Activated naive CD8-positive, alpha-beta T cell treated with anti-CD3 and anti-CD28 coated beads, Interleukin-2, amount 50 U/mL, for 24 hours (primary cell): ENCODE measurements around the gene RABGAP1L.
A peak's percentile ranks its signal among the peaks of the same experiment; 100 is the strongest.
"Not testable (repeated sequence)": the region's sequence is repeated elsewhere in the genome, so short reads cannot be mapped to it uniquely, and the experiment has no call there.

ENCODE experiments used
- ATAC-seq: fragments of 150-1000 bp; cut with Tn5 transposase; one replicate; pipeline ENCODE4 v1.10.0; 2021
- DNase-seq: peaks from one replicate; pipeline ENCODE4 v3.0.0; 2021
- H3K27ac Mint-ChIP-seq: one replicate; pipeline ENCODE4 v1.8.0; 2021; ENCODE audit warnings: mild to moderate bottlenecking, mixed read lengths
- H3K27me3 Mint-ChIP-seq: one replicate; pipeline ENCODE4 v1.8.0; 2021; ENCODE audit warnings: mixed read lengths
- H3K36me3 Mint-ChIP-seq: one replicate; pipeline ENCODE4 v1.8.0; 2021; ENCODE audit warnings: low read depth, mixed read lengths
- H3K4me1 Mint-ChIP-seq: one replicate; pipeline ENCODE4 v1.8.0; 2021; ENCODE audit warnings: mixed read lengths
- H3K4me3 Mint-ChIP-seq: one replicate; pipeline ENCODE4 v1.8.0; 2021; ENCODE audit warnings: mild to moderate bottlenecking, moderate library complexity, mixed read lengths
- H3K9me3 Mint-ChIP-seq: one replicate; pipeline ENCODE4 v1.8.0; 2021; ENCODE audit warnings: mixed read lengths

RABGAP1L gene

DNA sequence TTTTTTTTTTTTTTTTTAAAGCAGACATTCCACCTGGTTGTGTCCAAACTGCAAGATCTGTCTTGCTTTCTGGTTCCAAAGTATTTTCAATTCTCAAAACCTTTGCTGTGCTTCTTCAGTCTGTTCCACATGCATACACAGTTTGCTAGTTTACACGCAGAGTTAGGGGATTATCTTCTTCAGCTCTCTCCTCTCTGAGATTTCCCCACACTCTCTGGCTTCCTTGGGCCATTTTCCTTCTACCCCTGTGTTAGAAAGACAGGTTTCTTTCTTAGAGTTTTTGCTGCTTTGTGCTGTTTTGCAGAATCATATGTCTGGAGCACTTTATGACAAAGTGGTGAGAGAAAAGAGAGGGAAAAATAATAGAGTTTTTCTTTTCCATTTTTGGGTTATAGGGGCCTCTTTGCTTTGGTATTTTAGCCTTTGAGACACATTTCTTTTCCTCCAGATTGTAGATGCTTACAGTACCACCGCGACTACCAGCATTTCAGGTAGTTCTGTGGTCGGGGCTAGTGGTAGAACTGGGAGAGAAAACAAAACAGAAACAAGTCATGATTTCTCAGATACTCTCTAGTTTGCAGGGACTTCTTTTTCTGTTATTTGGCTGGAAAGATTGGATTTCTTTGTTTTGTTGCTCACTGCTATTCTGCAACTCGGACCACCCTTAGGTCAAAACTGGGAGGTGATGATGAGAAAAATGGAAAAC lies 66.3 kb downstream of the RABGAP1L start:
- no peak overlapping the region for H3K27ac Mint-ChIP-seq
- peaks cover 17% of the 10 kb centered on the region for H3K4me1 Mint-ChIP-seq
- DNase-seq (no peak), ATAC-seq (no peak)
- H3K4me3 Mint-ChIP-seq: no peak overlapping the region
- H3K27me3 Mint-ChIP-seq: no peaks in the 10 kb centered on the region
- peaks cover 5% of the 10 kb centered on the region for H3K9me3 Mint-ChIP-seq
- peaks cover 49% of the 10 kb centered on the region for H3K36me3 Mint-ChIP-seq

DNA sequence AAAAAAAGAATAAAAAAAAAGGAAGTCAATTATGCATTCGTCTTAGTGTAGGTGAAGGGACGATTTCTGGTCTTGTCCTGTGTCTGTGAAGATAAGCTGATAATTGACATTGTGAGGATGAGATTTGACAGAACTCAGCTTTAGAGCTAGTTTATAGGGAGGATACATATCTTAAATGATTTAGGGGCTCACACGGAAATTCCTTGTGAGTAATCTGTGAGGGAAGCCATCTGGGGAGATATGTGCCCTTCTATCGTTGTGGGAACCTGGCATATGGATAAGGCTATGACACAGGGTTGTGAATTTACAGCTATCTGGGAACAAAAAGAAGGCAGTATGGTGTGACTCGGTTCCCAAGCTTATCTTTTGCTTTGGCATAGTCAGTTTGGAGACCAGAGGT lies 71.1 kb downstream of the RABGAP1L start:
- no peak overlapping the region for H3K27ac Mint-ChIP-seq

DNA sequence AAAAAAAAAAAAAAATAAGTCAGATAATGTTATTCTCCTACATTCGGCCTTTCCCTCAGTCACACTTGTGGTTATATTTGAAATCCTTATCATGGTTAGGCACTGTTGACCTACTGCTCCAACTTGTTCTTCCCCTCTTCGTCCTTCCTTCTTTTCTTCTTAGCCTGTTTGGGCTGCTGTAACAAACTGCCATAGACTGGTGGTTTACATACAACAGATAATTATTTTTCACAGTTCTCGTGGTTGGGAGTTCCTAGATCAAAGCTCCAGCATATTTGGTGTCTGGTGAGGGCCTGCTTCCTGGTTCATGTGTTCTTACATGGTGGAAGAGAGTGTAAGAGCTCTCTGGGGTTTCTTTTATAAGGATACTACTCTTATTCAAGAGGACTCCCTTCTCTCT lies 73.4 kb downstream of the RABGAP1L start:
- peaks cover 30% of the 10 kb centered on the region for H3K36me3 Mint-ChIP-seq
- H3K27ac Mint-ChIP-seq: no peak overlapping the region
- ATAC-seq (no peak), DNase-seq (no peak)
- no peaks in the 10 kb centered on the region for H3K4me1 Mint-ChIP-seq
- H3K4me3 Mint-ChIP-seq: no peak overlapping the region
- no peaks in the 10 kb centered on the region for H3K27me3 Mint-ChIP-seq
- peaks cover 5% of the 10 kb centered on the region for H3K9me3 Mint-ChIP-seq

More for the DNA sequence above, 71.1 kb downstream of the RABGAP1L start:
- DNase-seq (no peak), ATAC-seq (no peak)
- H3K36me3 Mint-ChIP-seq: peaks cover 43% of the 10 kb centered on the region
- peaks cover 5% of the 10 kb centered on the region for H3K9me3 Mint-ChIP-seq
- no peaks in the 10 kb centered on the region for H3K27me3 Mint-ChIP-seq
- H3K4me3 Mint-ChIP-seq: no peak overlapping the region
- peaks cover 6% of the 10 kb centered on the region for H3K4me1 Mint-ChIP-seq

DNA sequence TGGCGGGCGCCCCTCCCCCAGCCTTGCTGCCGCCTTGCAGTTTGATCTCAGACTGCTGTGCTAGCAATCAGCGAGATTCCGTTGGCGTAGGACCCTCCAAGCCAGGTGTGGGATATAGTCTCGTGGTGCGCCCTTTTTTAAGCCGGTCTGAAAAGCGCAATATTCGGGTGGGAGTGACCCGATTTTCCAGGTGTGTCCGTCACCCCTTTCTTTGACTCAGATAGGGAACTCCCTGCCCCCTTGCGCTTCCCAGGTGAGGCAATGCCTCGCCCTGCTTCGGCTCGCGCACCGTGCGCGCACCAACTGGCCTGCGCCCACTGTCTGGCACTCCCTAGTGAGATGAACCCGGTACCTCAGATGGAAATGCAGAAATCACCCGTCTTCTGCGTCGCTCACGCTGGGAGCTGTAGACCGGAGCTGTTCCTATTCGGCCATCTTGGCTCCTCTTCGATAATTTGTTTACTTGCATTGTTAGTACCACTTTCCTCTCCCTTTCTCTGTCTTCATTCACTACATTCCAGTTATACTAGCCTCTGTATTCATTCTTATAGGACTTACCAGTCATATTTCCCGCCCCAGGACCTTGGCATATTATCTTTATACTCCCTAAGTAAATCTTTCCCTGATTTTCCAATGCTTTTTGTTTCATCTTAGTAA lies 79.7 kb downstream of the RABGAP1L start:
- not testable (repeated sequence) for H3K27ac Mint-ChIP-seq, H3K4me1 Mint-ChIP-seq, DNase-seq, H3K36me3 Mint-ChIP-seq, ATAC-seq, H3K27me3 Mint-ChIP-seq, H3K9me3 Mint-ChIP-seq, H3K4me3 Mint-ChIP-seq

DNA sequence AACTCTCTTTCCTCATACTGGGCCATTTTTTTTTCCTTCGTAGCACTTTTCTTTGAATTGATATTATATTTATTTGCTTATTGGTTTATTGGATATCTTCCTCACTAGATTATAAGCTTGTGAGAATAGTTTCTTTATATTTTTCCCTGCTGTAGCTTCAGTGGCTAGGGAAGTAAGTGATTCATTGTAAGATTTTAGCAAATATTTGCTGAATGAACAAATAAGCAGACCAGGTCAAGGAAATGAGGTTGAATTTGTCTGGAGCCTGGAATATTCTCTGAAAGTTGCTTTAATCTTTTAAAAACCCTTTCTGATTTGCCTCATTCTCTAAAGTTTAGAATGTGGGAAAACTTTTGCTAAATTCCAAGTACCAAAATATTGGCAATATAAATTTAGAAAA lies 80.2 kb downstream of the RABGAP1L start:
- H3K9me3 Mint-ChIP-seq: no peaks in the 10 kb centered on the region
- H3K4me3 Mint-ChIP-seq: no peak overlapping the region
- H3K36me3 Mint-ChIP-seq: peaks cover 11% of the 10 kb centered on the region
- no peak overlapping the region for H3K27ac Mint-ChIP-seq
- H3K4me1 Mint-ChIP-seq: peaks cover 2% of the 10 kb centered on the region
- DNase-seq (no peak), ATAC-seq (no peak)
- no peaks in the 10 kb centered on the region for H3K27me3 Mint-ChIP-seq

DNA sequence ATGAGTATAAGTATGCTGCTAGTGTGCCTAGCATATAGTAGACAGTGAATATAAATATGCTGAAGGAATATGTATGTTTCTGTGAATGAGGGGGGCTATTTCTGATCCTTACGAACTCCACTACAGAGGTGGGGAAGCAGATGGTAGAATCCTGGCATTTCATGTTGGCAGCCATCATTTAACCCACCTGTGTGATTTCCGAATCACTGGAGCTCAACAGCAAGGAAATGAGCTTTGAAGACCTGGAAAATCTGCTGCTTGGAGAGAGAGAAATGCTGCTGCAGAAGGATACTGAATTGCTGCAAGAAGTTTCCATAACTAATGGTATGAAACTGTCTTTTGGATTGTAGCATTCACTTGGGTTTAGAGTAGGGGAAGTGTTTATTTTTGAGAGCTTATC lies 83.5 kb downstream of the RABGAP1L start:
- ATAC-seq (no peak), DNase-seq (no peak)
- Mint-ChIP-seq H3K36me3 (peaks cover 17% of the 10 kb centered on the region), H3K27ac (no peak overlapping the region), H3K9me3 (no peaks in the 10 kb centered on the region), H3K4me3 (no peak overlapping the region), H3K4me1 (peaks cover 2% of the 10 kb centered on the region), H3K27me3 (no peaks in the 10 kb centered on the region)

DNA sequence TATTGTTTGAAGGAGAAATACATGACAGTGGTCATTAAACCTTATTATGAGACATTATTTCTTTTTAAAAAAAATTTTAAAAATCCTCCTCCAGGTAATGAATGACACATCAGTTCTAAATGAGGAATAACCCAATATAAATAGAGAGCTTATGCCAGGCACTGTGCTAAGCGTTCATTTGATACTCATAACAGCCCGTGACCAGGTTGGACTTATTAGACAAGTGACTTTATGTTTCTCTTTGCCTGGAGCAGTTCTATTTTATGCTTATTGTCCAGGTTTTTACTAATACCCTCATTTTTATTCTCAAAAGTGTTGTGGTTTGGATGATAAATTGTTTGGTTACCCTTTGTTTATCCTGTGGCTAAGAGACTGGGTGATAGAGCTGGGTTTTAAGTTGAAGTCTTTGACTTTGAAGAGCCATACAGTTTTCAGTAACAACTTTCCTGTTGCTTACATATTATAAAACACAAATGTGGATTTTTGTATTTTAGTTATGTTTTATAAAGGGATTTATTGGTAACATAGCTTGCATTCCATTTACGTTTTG lies 84.2 kb downstream of the RABGAP1L start:
- Mint-ChIP-seq H3K27ac (no peak overlapping the region), H3K36me3 (peaks cover 17% of the 10 kb centered on the region), H3K4me3 (no peak overlapping the region), H3K4me1 (peaks cover 2% of the 10 kb centered on the region), H3K9me3 (no peaks in the 10 kb centered on the region), H3K27me3 (no peaks in the 10 kb centered on the region)
- ATAC-seq (no peak), DNase-seq (no peak)

DNA sequence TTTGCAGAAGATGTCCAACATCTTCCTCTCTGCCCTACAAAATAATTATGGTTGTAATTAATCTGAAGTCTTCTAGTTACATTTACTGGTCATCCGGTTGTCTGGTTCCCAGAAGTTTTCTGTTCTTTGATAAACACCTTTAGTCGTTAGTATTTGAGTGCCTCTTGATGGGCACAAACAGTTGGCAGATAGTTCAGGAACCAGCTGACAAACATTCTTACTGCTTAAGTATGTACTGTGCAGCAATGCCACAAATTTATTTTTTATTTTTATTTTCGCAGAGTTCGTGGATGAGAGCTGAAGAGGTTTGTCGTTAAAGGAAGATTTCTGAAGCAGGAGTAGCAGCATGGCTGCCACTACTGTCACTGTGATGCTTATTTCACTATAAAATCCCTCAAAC lies 84.7 kb downstream of the RABGAP1L start:
- H3K27ac Mint-ChIP-seq: no peak overlapping the region
- H3K36me3 Mint-ChIP-seq: peaks cover 17% of the 10 kb centered on the region
- H3K4me3 Mint-ChIP-seq: no peak overlapping the region
- H3K4me1 Mint-ChIP-seq: peaks cover 2% of the 10 kb centered on the region
- no peaks in the 10 kb centered on the region for H3K27me3 Mint-ChIP-seq
- ATAC-seq (no peak), DNase-seq (no peak)
- H3K9me3 Mint-ChIP-seq: no peaks in the 10 kb centered on the region

DNA sequence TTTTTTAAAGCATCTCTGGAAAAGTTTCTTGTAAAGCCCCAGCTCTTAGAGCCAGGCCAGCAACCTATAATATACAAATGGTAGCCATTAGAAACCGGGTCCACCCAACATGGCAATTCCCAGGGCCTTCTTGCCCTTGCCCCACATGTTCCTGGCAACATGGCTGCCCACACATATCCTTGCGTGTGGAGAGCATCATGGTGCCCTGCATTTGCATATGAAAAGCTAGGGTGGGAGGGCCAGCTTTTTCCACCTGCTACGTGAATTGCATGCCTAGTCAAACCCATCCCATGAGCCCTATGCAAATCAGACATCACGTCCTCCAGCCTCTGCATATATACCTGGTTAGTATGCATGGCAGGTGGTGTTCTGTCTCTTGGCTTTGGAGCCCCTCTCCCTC lies 88.2 kb downstream of the RABGAP1L start:
- DNase-seq (no peak), ATAC-seq (no peak)
- Mint-ChIP-seq H3K27ac (no peak overlapping the region), H3K9me3 (no peaks in the 10 kb centered on the region), H3K4me1 (no peaks in the 10 kb centered on the region), H3K36me3 (peaks cover 16% of the 10 kb centered on the region), H3K27me3 (no peaks in the 10 kb centered on the region), H3K4me3 (no peak overlapping the region)

DNA sequence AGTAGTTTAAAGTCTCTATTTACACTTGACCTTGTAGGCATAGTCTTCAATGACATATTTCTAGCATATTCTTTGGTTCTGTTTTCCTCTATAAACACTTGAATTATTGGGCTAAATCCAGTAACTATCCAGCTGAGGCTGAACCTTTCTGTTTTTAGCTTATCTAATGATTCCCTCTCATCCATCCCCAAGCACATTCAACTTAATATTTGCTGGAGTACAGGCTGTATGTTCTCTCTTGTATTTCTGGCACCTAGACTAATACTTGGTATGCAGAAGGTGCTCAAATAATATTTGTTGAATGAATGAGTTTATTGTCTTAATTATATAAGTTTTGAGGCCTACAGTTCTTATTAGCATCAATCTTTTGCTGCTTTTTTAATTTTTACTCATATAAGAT lies 88.7 kb downstream of the RABGAP1L start:
- ATAC-seq: no peak
- DNase-seq: no peak
- Mint-ChIP-seq H3K9me3 (no peaks in the 10 kb centered on the region), H3K36me3 (peaks cover 12% of the 10 kb centered on the region), H3K4me3 (no peak overlapping the region), H3K4me1 (no peaks in the 10 kb centered on the region), H3K27ac (no peak overlapping the region), H3K27me3 (no peaks in the 10 kb centered on the region)

DNA sequence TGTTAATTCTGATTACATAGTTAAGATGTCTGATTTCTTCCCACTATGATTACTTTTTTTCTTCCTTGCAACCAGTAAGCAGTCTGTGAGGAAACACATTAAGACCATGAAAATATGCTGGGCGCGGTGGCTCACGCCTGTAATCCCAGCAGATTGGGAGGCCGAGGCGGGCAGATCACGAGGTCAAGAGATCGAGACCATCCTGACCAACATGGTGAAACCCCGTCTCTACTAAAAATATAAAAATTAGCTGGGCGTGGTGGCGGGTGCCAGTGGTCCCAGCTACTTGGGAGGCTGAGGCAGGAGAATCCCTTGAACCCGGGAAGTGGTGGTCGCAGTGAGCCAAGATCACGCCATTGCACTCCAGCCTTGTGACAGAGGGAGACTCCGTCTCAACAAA lies 97.1 kb downstream of the RABGAP1L start:
- H3K36me3 Mint-ChIP-seq: peaks cover 15% of the 10 kb centered on the region
- not testable (repeated sequence) for H3K4me3 Mint-ChIP-seq, H3K27me3 Mint-ChIP-seq, H3K9me3 Mint-ChIP-seq, ATAC-seq, DNase-seq, H3K27ac Mint-ChIP-seq, H3K4me1 Mint-ChIP-seq

DNA sequence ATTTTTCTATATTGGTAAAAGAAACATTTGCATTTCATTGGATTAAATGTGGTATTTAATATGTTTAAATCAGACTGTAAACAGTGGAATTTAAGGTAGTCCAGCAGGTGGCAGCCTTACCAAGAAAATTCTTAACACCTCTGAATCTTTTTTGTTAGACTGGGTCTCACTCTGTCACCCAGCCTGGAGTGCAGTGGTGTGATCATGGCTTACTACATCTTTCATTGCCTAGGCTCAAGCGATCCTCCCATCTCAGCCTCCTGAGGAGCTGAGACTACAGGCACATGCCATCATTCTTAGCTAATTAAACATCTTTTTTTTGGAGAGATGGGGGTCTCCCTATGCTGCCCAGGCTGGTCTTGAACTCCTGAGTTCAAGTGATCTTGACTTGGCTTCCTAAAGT lies 98.8 kb downstream of the RABGAP1L start:
- H3K9me3 Mint-ChIP-seq: no peaks in the 10 kb centered on the region
- no peak overlapping the region for H3K27ac Mint-ChIP-seq
- no peaks in the 10 kb centered on the region for H3K27me3 Mint-ChIP-seq
- no peaks in the 10 kb centered on the region for H3K4me1 Mint-ChIP-seq
- ATAC-seq: peak; percentile 49
- DNase-seq: peak; percentile 36
- H3K36me3 Mint-ChIP-seq: peaks cover 15% of the 10 kb centered on the region
- H3K4me3 Mint-ChIP-seq: no peak overlapping the region

DNA sequence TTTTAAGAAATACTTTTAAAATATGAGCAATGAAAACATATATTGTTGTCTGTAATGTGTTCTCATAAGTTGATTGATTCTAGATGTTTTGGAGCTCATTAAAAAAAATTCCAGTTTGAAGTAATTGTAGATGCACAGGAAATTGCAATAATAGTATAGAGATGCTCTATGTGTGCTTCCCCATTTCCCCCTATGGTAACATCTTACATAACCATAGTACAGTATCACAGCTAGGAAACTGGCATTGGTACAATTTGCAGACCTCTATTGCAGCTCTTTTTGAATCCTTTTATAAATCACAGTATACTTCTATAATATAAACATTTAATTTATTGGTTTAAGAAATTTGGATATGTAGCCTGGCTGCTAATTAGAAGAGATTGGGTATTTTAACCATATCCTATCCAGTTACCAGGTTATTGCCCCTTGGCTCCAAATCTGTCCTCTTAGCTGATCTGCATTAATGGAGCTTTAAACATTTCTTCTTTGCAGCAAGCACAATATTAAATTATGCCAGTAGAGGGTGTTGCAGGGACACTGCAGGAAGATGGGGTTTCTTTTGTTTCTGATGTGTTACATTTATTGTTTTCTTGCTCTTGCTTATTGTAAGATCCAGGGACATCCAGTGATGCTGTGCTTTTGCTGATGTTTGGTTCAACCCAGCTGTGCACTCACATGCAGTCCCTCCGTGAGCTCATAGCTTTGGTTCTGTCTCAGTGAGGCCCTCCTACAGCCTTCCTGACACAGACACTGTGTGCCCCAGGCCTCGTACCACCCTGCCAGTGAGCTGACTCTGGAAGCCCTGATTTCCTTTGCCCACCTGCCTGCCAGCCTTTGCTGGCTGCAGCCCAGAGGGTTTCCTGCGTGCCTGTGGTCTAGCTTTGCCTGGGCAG lies 103.3 kb downstream of the RABGAP1L start:
- H3K27ac Mint-ChIP-seq: no peak overlapping the region
- no peak overlapping the region for H3K4me3 Mint-ChIP-seq
- ATAC-seq (no peak), DNase-seq (no peak)
- no peaks in the 10 kb centered on the region for H3K9me3 Mint-ChIP-seq
- no peaks in the 10 kb centered on the region for H3K4me1 Mint-ChIP-seq
- no peaks in the 10 kb centered on the region for H3K36me3 Mint-ChIP-seq
- H3K27me3 Mint-ChIP-seq: no peaks in the 10 kb centered on the region

DNA sequence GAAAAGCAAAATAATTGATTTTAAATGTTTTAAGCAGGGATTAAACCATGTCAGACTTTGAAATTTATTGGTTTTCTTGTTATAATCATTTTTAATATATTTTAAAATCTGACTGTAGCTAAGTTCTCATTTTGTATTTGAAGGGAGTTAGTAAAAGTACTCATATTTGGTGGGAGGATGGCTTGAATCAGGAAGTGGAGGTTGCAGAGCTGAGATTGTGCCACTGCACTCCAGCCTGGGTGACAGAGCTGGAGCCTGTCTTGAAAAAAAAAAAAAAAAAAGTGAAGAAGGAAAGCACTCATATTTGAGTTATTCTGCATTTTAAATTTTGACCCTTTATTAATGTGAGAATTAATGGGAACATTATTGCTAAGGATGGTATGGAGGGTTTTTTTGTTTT lies 106.0 kb downstream of the RABGAP1L start:
- Mint-ChIP-seq H3K36me3 (no peaks in the 10 kb centered on the region), H3K27ac (no peak overlapping the region), H3K9me3 (no peaks in the 10 kb centered on the region), H3K4me1 (no peaks in the 10 kb centered on the region), H3K4me3 (no peak overlapping the region), H3K27me3 (no peaks in the 10 kb centered on the region)
- ATAC-seq (no peak), DNase-seq (no peak)

DNA sequence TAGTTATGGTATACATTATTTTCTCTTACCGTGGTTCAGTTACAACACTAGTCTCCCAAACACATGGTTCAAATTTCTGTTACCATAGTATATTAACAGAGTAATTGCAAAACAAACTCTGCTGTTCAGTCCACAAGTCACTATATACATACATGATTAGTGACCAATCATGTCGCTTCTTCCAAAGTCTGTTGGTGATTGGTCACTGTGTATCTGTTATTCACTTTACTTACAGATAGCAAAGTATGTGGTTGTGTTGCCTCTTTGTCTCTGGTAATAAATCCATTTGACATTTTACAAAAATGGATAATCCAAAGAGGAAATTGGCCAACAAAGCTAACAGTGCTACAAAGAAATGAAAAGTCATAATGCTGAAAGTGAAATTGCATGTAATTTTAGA lies 107.2 kb downstream of the RABGAP1L start:
- DNase-seq (no peak), ATAC-seq (no peak)
- H3K4me3 Mint-ChIP-seq: no peak overlapping the region
- H3K27me3 Mint-ChIP-seq: no peaks in the 10 kb centered on the region
- H3K27ac Mint-ChIP-seq: no peak overlapping the region
- no peaks in the 10 kb centered on the region for H3K9me3 Mint-ChIP-seq
- no peaks in the 10 kb centered on the region for H3K36me3 Mint-ChIP-seq
- H3K4me1 Mint-ChIP-seq: no peaks in the 10 kb centered on the region
